Measurements from ENCODE around the gene DBNDD1.
A peak's percentile ranks its signal among the peaks of the same experiment; 100 is the strongest.

DBNDD1 gene

GRCh38 chr16:90046971-90047713 is 27.9 kb upstream of the DBNDD1 start:
- Histone ChIP-seq H3K9ac (ENCODE audit: low read depth, low read length) (peak overlapping the region; percentile 65), H3K4me2 (ENCODE audit: low read length) (peak overlapping the region; percentile 92), H3K9me3 (replicated peaks; ENCODE audit: low read length) (no peaks in the 10 kb centered on the region), H3K4me1 (ENCODE audit: control insufficient read depth, insufficient read depth, low read length) (peaks cover 15% of the 10 kb centered on the region), H3K27me3 (ENCODE audit: control insufficient read depth, insufficient read depth, low read length) (no peaks in the 10 kb centered on the region), H3K36me3 (ENCODE audit: insufficient read depth, low read length) (peaks cover 14% of the 10 kb centered on the region), H3K4me3 (ENCODE audit: low read length) (peak overlapping the region; percentile 63)

- H3K27me3 ChIP-seq (ENCODE audit: control insufficient read depth, insufficient read depth, low read length) = no peaks in the 10 kb centered on the region
- H3K36me3 ChIP-seq (ENCODE audit: insufficient read depth, low read length) = peaks cover 14% of the 10 kb centered on the region
- no peaks in the 10 kb centered on the region for H3K9me3 ChIP-seq (replicated peaks; ENCODE audit: low read length)
- peak overlapping the region; percentile 63 for H3K4me3 ChIP-seq (ENCODE audit: low read length)
- H3K9ac ChIP-seq (ENCODE audit: low read depth, low read length) = peak overlapping the region; percentile 65
- peak overlapping the region; percentile 92 for H3K4me2 ChIP-seq (ENCODE audit: low read length)
- peaks cover 15% of the 10 kb centered on the region for H3K4me1 ChIP-seq (ENCODE audit: control insufficient read depth, insufficient read depth, low read length)
Measured at GRCh38 chr16:90046122-90046970, 27.1 kb upstream of the DBNDD1 start.

DNA sequence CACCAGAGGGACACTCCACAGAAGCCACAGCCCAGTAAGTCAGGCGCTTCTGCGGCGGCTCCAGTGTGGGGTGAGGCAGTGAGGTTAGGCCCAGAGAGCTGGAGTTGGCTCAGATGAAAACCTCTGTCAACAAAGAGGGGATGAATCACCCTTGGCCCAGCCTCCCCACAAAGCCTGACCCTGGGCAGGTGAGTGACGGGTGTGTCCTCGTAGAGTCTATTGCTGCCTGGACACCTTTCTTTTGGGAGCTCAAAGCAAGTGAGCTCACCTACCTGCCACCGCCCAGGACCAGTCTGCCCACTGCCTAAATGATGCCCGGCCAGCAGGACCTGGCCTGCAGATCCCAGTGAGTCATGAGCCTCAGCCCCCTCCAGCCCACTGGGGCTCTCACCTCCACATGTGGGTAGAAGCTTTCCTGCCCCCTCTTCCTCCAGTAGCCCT is 24.9 kb upstream of the DBNDD1 start:
- Histone ChIP-seq H3K4me3 (ENCODE audit: low read length) (no peak overlapping the region), H3K9ac (ENCODE audit: low read depth, low read length) (no peak overlapping the region), H3K36me3 (ENCODE audit: insufficient read depth, low read length) (peaks cover 18% of the 10 kb centered on the region), H3K9me3 (replicated peaks; ENCODE audit: low read length) (no peaks in the 10 kb centered on the region), H3K4me1 (ENCODE audit: control insufficient read depth, insufficient read depth, low read length) (peaks cover 15% of the 10 kb centered on the region), H3K4me2 (ENCODE audit: low read length) (no peak overlapping the region), H3K27me3 (ENCODE audit: control insufficient read depth, insufficient read depth, low read length) (no peaks in the 10 kb centered on the region)

DNA sequence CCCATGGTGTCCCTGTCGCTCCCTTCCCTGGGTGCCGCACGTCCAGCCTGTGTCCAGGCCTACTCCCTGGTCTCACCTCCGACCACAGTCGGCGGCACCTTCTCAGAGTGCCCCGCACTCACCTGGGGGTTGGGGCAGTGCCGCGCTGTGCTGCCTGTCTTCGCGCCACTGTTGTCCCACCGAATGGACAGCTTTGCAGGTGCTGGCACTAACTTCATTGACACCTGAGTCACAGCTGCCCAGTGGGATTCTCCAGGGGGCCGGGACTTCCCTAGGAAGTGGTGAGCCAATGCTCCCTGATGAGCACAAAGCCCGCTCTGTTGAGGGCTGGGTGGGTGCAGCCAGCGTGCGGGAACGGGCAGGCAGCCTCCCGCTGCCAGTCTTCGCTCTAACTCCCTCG is 24.3 kb upstream of the DBNDD1 start:
- no peak overlapping the region for H3K4me2 ChIP-seq (ENCODE audit: low read length)
- peaks cover 15% of the 10 kb centered on the region for H3K4me1 ChIP-seq (ENCODE audit: control insufficient read depth, insufficient read depth, low read length)
- H3K9ac ChIP-seq (ENCODE audit: low read depth, low read length) = no peak overlapping the region
- peaks cover 21% of the 10 kb centered on the region for H3K36me3 ChIP-seq (ENCODE audit: insufficient read depth, low read length)
- H3K4me3 ChIP-seq (ENCODE audit: low read length) = no peak overlapping the region
- no peaks in the 10 kb centered on the region for H3K9me3 ChIP-seq (replicated peaks; ENCODE audit: low read length)
- H3K27me3 ChIP-seq (ENCODE audit: control insufficient read depth, insufficient read depth, low read length) = no peaks in the 10 kb centered on the region

- Histone ChIP-seq H3K4me1 (ENCODE audit: control insufficient read depth, insufficient read depth, low read length) (peaks cover 15% of the 10 kb centered on the region), H3K9me3 (replicated peaks; ENCODE audit: low read length) (no peaks in the 10 kb centered on the region), H3K4me2 (ENCODE audit: low read length) (no peak overlapping the region), H3K27me3 (ENCODE audit: control insufficient read depth, insufficient read depth, low read length) (no peaks in the 10 kb centered on the region), H3K4me3 (ENCODE audit: low read length) (no peak overlapping the region), H3K9ac (ENCODE audit: low read depth, low read length) (no peak overlapping the region), H3K36me3 (ENCODE audit: insufficient read depth, low read length) (peaks cover 25% of the 10 kb centered on the region)
Measured at GRCh38 chr16:90042946-90043514, 23.8 kb upstream of the DBNDD1 start.

GRCh38 chr16:90041896-90042473 is 22.7 kb upstream of the DBNDD1 start:
- Histone ChIP-seq H3K4me2 (ENCODE audit: low read length) (no peak overlapping the region), H3K4me1 (ENCODE audit: control insufficient read depth, insufficient read depth, low read length) (peaks cover 10% of the 10 kb centered on the region), H3K9ac (ENCODE audit: low read depth, low read length) (no peak overlapping the region), H3K36me3 (ENCODE audit: insufficient read depth, low read length) (peaks cover 34% of the 10 kb centered on the region), H3K9me3 (replicated peaks; ENCODE audit: low read length) (no peaks in the 10 kb centered on the region), H3K4me3 (ENCODE audit: low read length) (no peak overlapping the region), H3K27me3 (ENCODE audit: control insufficient read depth, insufficient read depth, low read length) (no peaks in the 10 kb centered on the region)

GRCh38 chr16:90040152-90041023 is 21.1 kb upstream of the DBNDD1 start:
- no peaks in the 10 kb centered on the region for H3K4me1 ChIP-seq (ENCODE audit: control insufficient read depth, insufficient read depth, low read length)
- H3K4me2 ChIP-seq (ENCODE audit: low read length) = no peak overlapping the region
- H3K9me3 ChIP-seq (replicated peaks; ENCODE audit: low read length) = no peaks in the 10 kb centered on the region
- no peak overlapping the region for H3K4me3 ChIP-seq (ENCODE audit: low read length)
- no peaks in the 10 kb centered on the region for H3K27me3 ChIP-seq (ENCODE audit: control insufficient read depth, insufficient read depth, low read length)
- H3K36me3 ChIP-seq (ENCODE audit: insufficient read depth, low read length) = peaks cover 50% of the 10 kb centered on the region
- H3K9ac ChIP-seq (ENCODE audit: low read depth, low read length) = no peak overlapping the region

- Histone ChIP-seq H3K9ac (ENCODE audit: low read depth, low read length) (no peak overlapping the region), H3K4me1 (ENCODE audit: control insufficient read depth, insufficient read depth, low read length) (no peaks in the 10 kb centered on the region), H3K4me3 (ENCODE audit: low read length) (no peak overlapping the region), H3K27me3 (ENCODE audit: control insufficient read depth, insufficient read depth, low read length) (no peaks in the 10 kb centered on the region), H3K9me3 (replicated peaks; ENCODE audit: low read length) (no peaks in the 10 kb centered on the region), H3K36me3 (ENCODE audit: insufficient read depth, low read length) (peaks cover 43% of the 10 kb centered on the region), H3K4me2 (ENCODE audit: low read length) (no peak overlapping the region)
Measured at GRCh38 chr16:90037276-90037675, 18.0 kb upstream of the DBNDD1 start.

DNA sequence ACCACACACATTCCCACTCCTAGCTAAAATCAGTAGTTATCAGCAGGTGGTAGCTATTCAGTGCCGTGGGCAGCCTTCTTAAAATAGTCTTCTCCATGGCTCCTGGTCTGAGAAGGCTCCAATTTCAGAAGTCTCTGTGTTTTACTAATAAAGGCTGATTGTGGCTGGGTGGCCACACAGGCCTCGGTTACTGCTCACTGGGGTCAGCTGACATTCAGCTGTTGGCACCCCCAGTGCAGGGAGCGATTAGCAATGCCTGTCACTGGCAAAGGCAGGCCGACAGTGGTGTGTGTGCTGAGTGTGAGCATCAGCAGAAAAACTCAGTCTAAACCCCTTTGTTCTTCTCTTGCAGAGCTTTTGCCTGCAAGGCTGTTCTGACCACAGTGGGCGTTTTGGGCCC is 16.6 kb upstream of the DBNDD1 start:
- no peak overlapping the region for H3K4me2 ChIP-seq (ENCODE audit: low read length)
- no peaks in the 10 kb centered on the region for H3K9me3 ChIP-seq (replicated peaks; ENCODE audit: low read length)
- H3K9ac ChIP-seq (ENCODE audit: low read depth, low read length) = no peak overlapping the region
- no peak overlapping the region for H3K4me3 ChIP-seq (ENCODE audit: low read length)
- no peaks in the 10 kb centered on the region for H3K27me3 ChIP-seq (ENCODE audit: control insufficient read depth, insufficient read depth, low read length)
- H3K4me1 ChIP-seq (ENCODE audit: control insufficient read depth, insufficient read depth, low read length) = no peaks in the 10 kb centered on the region
- H3K36me3 ChIP-seq (ENCODE audit: insufficient read depth, low read length) = peaks cover 48% of the 10 kb centered on the region

GRCh38 chr16:90034504-90034903 is 15.2 kb upstream of the DBNDD1 start:
- H3K4me2 ChIP-seq (ENCODE audit: low read length) = no peak overlapping the region
- H3K4me3 ChIP-seq (ENCODE audit: low read length) = no peak overlapping the region
- H3K36me3 ChIP-seq (ENCODE audit: insufficient read depth, low read length) = peaks cover 46% of the 10 kb centered on the region
- H3K27me3 ChIP-seq (ENCODE audit: control insufficient read depth, insufficient read depth, low read length) = no peaks in the 10 kb centered on the region
- H3K4me1 ChIP-seq (ENCODE audit: control insufficient read depth, insufficient read depth, low read length) = no peaks in the 10 kb centered on the region
- H3K9ac ChIP-seq (ENCODE audit: low read depth, low read length) = no peak overlapping the region
- H3K9me3 ChIP-seq (replicated peaks; ENCODE audit: low read length) = no peaks in the 10 kb centered on the region
